ENCODE measurements around the gene PRIMPOL.
A peak's percentile ranks its signal among the peaks of the same experiment; 100 is the strongest.
"Not testable (repeated sequence)": the region's sequence is repeated elsewhere in the genome, so short reads cannot be mapped to it uniquely, and the experiment has no call there.

Gene PRIMPOL

DNA sequence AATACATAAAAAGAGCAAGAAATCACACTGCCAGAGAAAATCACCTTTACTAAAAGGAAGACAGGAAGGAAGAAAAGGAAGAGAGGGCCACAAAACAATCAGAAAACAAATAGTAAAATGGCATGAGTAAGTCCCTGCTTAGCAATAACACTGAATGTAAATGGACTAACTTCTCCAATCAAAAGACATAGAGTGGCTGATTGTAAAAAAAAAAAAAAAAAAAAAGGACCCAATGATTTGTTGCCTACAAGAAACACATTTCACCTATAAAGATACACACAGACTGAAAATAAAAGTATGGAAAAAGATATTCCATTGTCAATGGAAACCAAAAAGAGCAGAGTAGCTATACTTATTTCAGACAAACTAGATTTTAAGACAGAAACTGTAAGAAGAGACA lies 71.7 kb downstream of the PRIMPOL start:
- DNase-seq, result no peak

DNA sequence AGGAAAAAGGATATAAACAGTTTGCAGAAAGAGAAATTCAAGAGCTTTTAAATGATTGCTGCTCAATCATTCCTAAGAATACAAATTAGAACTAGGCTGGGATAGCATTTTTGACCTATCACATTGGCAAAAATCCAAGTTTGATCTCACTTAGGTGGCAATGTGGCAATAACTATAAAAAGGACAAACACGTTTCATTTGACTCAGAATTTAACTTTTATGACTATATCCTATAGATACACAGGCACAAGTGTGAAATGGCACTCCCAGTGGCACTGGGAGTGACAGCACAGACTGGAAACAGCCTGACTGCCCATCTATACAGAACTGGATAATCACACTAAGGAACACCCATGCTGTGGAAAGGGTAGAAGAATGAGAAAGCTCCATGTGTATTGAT lies 73.3 kb downstream of the PRIMPOL start:
- DNase-seq, result no peak

DNA sequence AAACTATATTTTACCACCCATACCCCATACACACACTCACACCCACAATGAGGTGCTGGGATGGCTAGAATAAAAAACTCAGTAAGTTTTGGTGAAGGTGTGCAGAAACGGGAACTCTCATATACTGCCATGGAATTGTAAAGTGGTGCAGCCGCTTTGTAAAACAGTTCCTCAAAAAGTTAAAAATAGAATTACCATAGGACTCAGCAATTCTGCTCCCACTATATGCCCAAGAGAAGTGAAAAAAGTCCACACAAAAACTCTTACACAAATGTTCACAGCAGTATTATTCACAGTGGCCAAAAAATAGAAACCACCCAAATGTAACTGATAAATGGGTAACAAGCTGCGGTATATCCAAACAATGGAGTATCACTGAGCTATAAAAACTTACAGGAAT lies 77.9 kb downstream of the PRIMPOL start:
- DNase-seq, result no peak

DNA sequence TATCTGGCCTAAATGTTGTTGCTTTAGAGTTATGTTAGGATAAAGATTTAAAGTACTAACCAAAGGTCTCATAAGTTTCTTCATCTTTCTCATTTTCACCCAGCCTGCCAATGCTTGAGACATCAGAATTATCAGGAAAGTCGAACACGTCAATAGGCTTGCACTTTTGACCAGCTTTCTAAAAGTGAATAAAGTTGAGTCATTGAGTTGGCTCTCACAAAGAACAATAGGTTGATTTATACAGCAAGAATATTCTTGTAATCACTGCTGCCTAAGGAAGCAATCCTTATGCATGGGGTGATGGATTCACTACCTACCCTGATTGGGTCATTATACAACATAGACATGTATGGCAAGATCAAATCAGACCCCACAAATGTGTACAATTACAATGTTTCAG lies 79.3 kb downstream of the PRIMPOL start:
- DNase-seq, result no peak

DNA sequence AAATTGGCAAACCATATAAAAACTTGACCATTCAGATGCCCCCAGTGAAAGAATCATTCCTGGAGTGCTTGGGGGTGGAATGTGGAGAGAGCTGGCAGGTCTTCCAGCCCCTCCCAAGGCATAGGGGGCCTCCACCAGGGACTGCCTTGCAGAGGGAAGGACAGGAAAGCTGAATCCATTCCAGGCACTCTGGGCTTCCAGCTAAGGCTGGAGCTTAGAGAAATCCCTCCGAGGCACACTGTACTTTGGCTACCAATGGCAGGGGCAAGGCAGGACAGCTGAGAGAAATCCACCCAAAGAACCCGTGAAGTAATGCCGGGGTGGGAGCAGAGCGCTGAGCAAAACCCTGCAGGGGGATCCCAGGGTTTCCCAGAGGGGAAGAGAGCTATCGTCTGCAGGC lies 80.4 kb downstream of the PRIMPOL start:
- no peak for DNase-seq

DNA sequence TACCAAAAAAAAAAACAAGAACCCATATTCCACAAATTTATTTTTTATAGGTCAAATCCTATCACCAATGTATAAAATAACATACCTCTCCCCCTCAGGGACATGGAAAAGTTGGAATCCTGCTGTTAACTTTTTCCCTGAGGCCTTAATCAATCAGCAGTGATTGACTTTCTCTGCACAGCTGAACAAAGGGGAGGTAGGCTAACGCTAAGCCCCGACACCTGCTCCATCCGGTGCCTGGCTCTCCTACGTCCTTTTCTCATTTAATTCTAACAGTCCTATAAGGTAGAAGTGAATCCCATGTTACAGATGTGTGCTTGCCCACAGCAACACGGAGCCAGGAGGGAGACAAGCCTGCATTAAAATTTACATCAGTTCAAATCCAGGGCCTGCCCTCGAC lies 81.5 kb downstream of the PRIMPOL start:
- no peak for DNase-seq

DNA sequence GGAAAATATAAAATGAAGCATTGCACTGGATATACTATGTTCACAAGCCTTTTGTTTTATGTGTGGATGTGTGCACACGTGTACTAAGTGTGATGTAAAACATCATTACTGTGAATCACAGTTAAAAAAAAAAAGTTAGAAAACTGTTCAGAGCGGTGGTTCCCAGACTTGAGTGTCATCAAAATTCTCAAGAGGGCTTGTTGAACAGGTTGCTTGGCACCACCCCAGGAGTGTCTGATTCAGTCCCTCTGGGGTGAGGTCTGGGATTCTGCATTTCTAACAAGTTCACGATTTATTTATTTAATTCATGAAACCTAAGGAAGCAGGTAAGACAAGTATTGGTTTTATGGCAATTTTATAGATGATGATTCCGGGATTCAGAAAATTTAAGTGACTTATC lies 82.6 kb downstream of the PRIMPOL start:
- no peak for DNase-seq

DNA sequence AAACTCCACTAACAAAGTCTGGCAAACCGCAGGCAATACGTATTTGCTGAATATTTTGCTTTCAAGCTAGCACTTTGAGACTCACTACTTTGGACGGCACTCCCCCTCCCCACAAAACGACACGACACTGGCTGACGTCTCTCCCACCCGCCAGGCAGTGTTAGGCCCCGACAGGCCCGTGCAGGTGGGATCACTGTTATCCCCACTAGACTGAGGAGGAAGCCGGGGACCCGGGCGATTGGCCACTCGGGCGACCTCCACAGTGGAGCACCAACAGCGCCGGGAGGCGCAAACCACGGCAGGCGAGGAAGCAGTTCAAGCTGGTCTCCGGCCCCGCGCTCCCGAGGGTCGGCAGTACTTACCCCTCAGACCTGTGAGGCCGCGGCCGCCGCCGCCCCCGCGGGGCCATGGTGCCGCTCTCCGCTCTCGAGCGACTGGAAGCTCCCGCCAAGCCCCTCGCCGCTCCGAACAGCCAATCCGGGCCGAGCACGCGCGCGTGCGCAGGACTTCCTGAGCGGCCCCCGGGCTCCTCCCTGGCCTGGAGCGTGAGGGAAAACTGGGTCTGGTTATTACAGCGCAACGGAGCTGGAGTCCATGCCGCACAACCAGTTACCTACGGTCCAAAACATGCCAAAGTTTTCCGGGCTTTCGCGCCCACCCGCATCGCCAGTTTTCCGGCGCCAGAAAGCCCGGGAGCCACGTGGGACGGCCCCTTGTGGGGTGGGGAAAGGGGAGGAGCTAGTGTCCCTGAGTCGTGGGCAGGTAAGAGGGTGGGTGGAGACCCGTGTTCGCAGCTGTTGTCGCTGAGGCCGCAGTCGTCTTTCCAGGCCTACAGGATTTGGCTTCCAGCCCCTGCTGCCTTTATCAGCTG lies 84.4 kb downstream of the PRIMPOL start, which contains the start of gene CENPU:
TSS of gene CENPU (minus strand) at position 443 of the 871 bp plus-strand sequence. CDS start at position 409, 34 bp downstream.
- DNase-seq, result peak; percentile 90

DNA sequence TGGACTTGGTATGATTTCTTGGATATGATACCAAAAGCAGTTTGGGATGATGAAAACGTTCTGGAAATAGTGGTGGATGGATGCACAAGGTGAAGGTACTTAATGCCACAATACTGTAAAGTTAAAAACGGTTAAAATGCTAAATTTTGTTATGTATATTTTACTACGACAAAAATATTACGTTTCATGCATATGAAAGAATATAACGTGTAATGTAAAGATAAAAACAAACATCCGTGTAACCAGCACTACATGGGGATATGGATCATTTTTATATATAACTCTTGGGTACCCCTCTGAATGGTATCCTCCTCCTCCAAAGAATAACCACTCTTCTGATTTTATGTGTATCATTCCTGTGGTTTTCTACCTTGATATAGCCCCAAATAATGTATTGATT lies 85.2 kb downstream of the PRIMPOL start:
- DNase-seq, result no peak

DNA sequence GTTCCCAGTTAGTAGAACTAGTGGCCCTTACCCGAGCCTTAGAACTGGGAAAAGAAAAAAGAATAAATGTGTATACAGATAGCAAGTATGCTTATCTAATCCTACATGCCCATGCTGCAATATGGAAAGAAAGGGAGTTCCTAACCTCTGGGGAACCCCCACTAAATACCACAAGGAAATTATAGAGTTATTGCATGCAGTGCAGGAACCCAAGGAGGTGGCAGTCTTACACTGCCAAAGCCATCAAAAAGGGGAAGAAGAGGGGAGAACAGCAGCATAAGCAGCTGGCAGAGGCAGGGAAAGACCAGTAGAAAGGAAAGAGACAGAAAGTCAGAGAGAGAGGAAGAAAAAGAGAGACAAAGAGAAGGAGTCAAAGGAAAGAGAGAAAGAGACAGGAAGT lies 90.0 kb downstream of the PRIMPOL start:
- not testable (repeated sequence) for DNase-seq

DNA sequence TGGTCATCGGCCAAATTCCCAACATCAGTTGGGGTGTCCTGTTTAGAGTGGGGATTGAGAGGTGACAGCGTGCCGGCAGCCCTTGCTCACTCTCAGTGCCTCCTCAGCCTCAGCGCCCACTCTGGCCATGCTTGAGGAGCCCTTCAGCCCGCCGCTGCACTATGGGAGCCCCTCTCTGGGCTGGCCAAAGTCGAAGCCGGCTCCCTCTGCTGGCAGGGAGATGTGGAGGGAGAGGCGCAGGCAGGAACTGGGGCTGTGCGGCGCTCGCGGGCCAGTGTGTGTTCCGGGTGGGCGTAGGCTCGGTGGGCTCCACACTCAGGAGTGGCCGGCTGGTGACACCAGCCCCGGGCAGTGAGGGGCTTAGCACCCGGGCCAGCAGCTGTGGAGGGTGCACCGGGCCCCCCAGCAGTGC lies 91.4 kb downstream of the PRIMPOL start:
- DNase-seq, result no peak

DNA sequence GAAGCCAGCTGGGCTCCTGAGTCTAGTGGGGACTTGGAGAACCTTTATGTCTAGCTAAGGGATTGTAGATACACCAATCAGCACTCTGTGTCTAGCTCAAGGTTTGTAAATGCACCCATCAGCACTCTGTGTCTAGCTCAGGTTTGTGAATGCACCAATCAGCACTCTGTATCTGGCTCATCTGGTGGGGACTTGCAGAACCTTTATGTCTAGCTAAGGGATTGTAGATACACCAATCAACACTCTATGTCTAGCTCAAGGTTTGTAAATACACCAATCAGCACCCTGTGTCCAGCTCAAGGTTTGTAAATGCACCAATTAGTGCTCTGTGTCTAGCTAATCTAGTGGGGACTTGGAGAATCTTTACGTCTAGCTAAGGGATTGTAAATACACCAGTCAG lies 92.1 kb downstream of the PRIMPOL start:
- not testable (repeated sequence) for DNase-seq

DNA sequence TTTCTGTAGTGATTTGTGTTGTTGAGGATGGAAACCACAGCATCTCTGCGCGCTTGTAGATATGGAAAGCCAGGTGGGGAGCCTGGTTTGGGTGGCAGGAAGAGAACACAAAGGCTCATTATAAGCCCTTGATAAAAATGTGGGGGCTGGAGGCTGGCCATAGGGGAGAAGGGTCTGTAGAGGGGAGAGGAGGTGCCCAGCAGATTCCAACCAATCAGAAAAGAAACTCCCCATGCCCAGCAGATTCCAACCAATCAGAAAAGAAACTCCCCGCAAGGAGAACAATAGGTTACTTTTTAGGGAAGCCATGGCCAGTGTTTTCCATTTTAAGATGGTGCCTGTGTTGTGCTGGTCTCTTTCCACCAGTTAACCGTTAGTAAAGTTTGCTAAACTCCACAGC lies 94.1 kb downstream of the PRIMPOL start:
- no peak for DNase-seq

DNA sequence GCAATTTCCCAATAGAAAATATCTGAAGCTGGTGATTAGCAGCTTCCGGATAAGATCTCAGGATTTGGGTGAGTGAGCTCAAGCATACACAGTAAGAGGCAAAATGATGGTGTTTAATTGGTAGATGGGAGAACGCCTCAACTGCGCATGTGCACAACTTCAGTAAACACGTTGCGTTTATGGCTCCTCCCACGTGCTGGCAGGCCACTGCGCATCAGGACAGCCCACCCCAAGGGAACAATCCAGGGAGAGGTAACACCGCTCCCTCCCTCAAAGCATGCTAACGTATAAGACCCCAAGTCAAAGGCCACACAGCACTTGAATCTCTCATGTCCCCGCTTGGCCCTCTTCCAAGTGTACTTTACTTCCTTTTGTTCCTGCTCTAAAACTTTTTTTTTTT lies 94.7 kb downstream of the PRIMPOL start:
- DNase-seq, result no peak
